GM12878 (cell line): ENCODE data around the gene TMEM229B. TPM values are rescaled to one million over a fixed set of nuclear protein-coding genes. Genes with fewer than 3 reads are reported as not detected.

Experiments used
- ATAC-seq: fragments of 200-7000 bp; cut with Tn5 transposase; 3 replicates; pipeline ENCODE4 v1.9.1; 2020; ENCODE audit warnings: mild to moderate bottlenecking, moderate library complexity
- BruUV-seq: library from RNA; stranded (reverse); fragments of 400-500 nt; replicated peaks from 2 replicates; lab custom pipeline; 2021; lab: Mats Ljungman, UMichigan
- CTCF ChIA-PET: fragments of 300-600 bp; sonication (Branson Sonifier 250); formaldehyde crosslinking; extraction: SDS; loops from one replicate; lab custom pipeline; 2021; ENCODE audit warnings: inconsistent platforms; lab: Yijun Ruan, JAX
- POLR2A ChIA-PET: fragments of 350-600 bp; formaldehyde crosslinking; extraction: SDS; loops from one replicate; lab custom pipeline; 2021; ENCODE audit warnings: inconsistent platforms; lab: Charles Lee
- RAD21 ChIA-PET: fragments of 300-600 bp; sonication (Branson Sonifier 250); formaldehyde crosslinking; loops from one replicate; lab custom pipeline; 2023; ENCODE audit warnings: antibody characterized with exemption; ENCODE audit not compliant: unreplicated experiment; lab: Charles Lee
- SMC1A ChIA-PET: fragments of 300-600 bp; sonication (Branson Sonifier 250); formaldehyde crosslinking; loops from one replicate; lab custom pipeline; 2023; ENCODE audit not compliant: unreplicated experiment, uncharacterized antibody; lab: Charles Lee
- DNase-seq: peaks from one replicate; pipeline ENCODE4 v3.0.0-alpha.2; 2011; ENCODE audit warnings: low read depth, low spot score
- FAIRE-seq: peaks from 3 replicates; lab custom pipeline; 2011; peaks lifted over from hg19 to GRCh38; lab: Jason Lieb, UNC
- H2AFZ ChIP-seq: 2 replicates; pipeline ENCODE4 v1.6.0; 2011; ENCODE audit warnings: low read depth, low read length, control low read depth; ENCODE audit not compliant: control insufficient read depth
- H3K27ac ChIP-seq: 2 replicates; pipeline ENCODE4 v1.5.1; 2011; ENCODE audit warnings: control low read depth; ENCODE audit not compliant: control insufficient read depth, insufficient read depth
- H3K27me3 ChIP-seq, 2 experiments: replicated peaks in 1 of 2; 2 replicates each; pipeline versions ENCODE4 v1.6.0 to v1.6.1; 2011; ENCODE audit warnings: low read length in 1 of 2; ENCODE audit not compliant: control insufficient read depth in 2 of 2, insufficient read depth in 2 of 2
- H3K36me3 ChIP-seq, 2 experiments: 2 replicates each; pipeline ENCODE4 v1.5.1; 2011; ENCODE audit warnings: low read length in 1 of 2; ENCODE audit not compliant: control insufficient read depth in 2 of 2, insufficient read depth in 2 of 2
- H3K4me1 ChIP-seq: 2 replicates; pipeline ENCODE4 v1.6.1; 2011; ENCODE audit warnings: mild to moderate bottlenecking, low read length, moderate library complexity, mixed read lengths; ENCODE audit not compliant: control insufficient read depth, insufficient read depth
- H3K4me2 ChIP-seq: 2 replicates; pipeline ENCODE4 v1.6.0; 2011; ENCODE audit warnings: control low read depth; ENCODE audit not compliant: control insufficient read depth, insufficient read depth
- H3K4me3 ChIP-seq: fragments of 200-600 bp; sonication (generic); 2 replicates; pipeline ENCODE4 v1.5.1; 2016
- H3K79me2 ChIP-seq: 2 replicates; pipeline ENCODE4 v1.6.0; 2011; ENCODE audit warnings: low read length; ENCODE audit not compliant: control insufficient read depth, insufficient read depth
- H3K9ac ChIP-seq: 2 replicates; pipeline ENCODE4 v1.8.0; 2011; ENCODE audit warnings: low read length, control low read depth, mixed read lengths; ENCODE audit not compliant: control insufficient read depth, insufficient read depth
- H3K9me3 ChIP-seq: replicated peaks from 3 replicates; pipeline ENCODE4 v1.5.1; 2011; ENCODE audit warnings: mild to moderate bottlenecking, low read length; ENCODE audit not compliant: control insufficient read depth, insufficient read depth
- H4K20me1 ChIP-seq: 2 replicates; pipeline ENCODE4 v1.6.0; 2011; ENCODE audit not compliant: control insufficient read depth, insufficient read depth
- EP300 ChIP-seq, 2 experiments: fragments of 150-350 bp in 1 of 2; IDR thresholded peaks; 2 replicates each; pipeline ENCODE4 v1.6.1; 2011 to 2012; ENCODE audit warnings: low read depth in 2 of 2, low read length in 2 of 2, borderline replicate concordance in 1 of 2, improper control_type of control experiment in 1 of 2, inconsistent platforms in 1 of 2; ENCODE audit not compliant: control insufficient read depth in 1 of 2
- KDM1A ChIP-seq: fragments of 200-600 bp; sonication (generic); IDR thresholded peaks from 2 replicates; pipeline ENCODE4 v1.6.1; 2016; ENCODE audit warnings: borderline replicate concordance
- MTA3 ChIP-seq: IDR thresholded peaks from 2 replicates; pipeline ENCODE4 v1.6.1; 2012; ENCODE audit warnings: low read length, inconsistent platforms, borderline replicate concordance
- PML ChIP-seq: IDR thresholded peaks from 2 replicates; pipeline ENCODE4 v1.6.1; 2012; ENCODE audit warnings: low read length, inconsistent platforms
- PRDM15 ChIP-seq: fragments of 450-650 bp; formaldehyde crosslinking; IDR thresholded peaks from 2 replicates; pipeline ENCODE4 v1.4.0; 2020; ENCODE audit warnings: mild to moderate bottlenecking, moderate library complexity
- SREBF1 ChIP-seq: IDR thresholded peaks from 2 replicates; pipeline ENCODE4 v1.6.1; 2012; ENCODE audit warnings: mild to moderate bottlenecking, low read length
- ZNF24 ChIP-seq: fragments of 450-650 bp; IDR thresholded peaks from 2 replicates; pipeline ENCODE4 v1.6.1; 2017; ENCODE audit warnings: antibody characterized with exemption, mild to moderate bottlenecking
- WGBS: methylation state at CpG from one replicate; pipeline ENCODE4 v1.1.6; 2016; ENCODE audit warnings: low lambda C conversion rate; ENCODE audit not compliant: insufficient replicate concordance, insufficient coverage; ENCODE audit errors: missing lambda C conversion rate; 5-methylcytosine and 5-hydroxymethylcytosine counted together
- in situ Hi-C: fragments of 300-500 bp; cut with MboI; formaldehyde crosslinking; loops from 9 replicates; pipeline ENCODE4 v1.14.3; 2018; ENCODE audit warnings: mixed read lengths
- intact Hi-C: fragments of 100-400 bp; cut with micrococcal nuclease; formaldehyde crosslinking; loops from one replicate; pipeline ENCODE4 v1.14.2; 2022; ENCODE audit not compliant: unreplicated experiment
- polyA plus RNA-seq, 11 experiments: library from polyadenylated mRNA; depleted of rRNA in 4 of 11; unstranded in 6 of 11; stranded (reverse) in 5 of 11; fragments of >200 nt; fragmentation: Nextera tagmentation in 4 of 11; fragmentation: Illumina TruSeq in 1 of 11; extraction: Ambion mirVana in 4 of 11; extraction: Trizol in 1 of 11; gene quantifications; 1 replicate in 1 of 11; 2 replicates in 10 of 11; pipeline versions ENCODE4 v1.2.1 to v1.2.3, GENCODE V29; 2011 to 2016; ENCODE audit warnings: inconsistent platforms in 2 of 11, missing spikeins in 2 of 11, low read depth in 1 of 11
- total RNA-seq, 4 experiments: library from RNA; depleted of rRNA in 3 of 4; stranded (reverse); fragments of >200 nt in 3 of 4; fragmentation: Illumina TruSeq in 1 of 4; extraction: Trizol in 1 of 4; gene quantifications; 2 replicates each; pipeline versions ENCODE4 v1.2.1 to v1.2.3, GENCODE V29; 2013 to 2021
- TF ChIP-seq, protein P1 (sequence below), 3 experiments: IDR thresholded peaks in 2 of 3; conservative IDR thresholded peaks in 1 of 3; 2 replicates each; pipeline ENCODE4 v1.5.1; 2011; ENCODE audit warnings: low read depth in 3 of 3, low read length in 3 of 3, mild to moderate bottlenecking in 3 of 3, control low read depth in 2 of 3, moderate library complexity in 2 of 3, inconsistent platforms in 1 of 3, mixed read lengths in 1 of 3; ENCODE audit not compliant: control insufficient read depth in 2 of 3, insufficient read depth in 1 of 3; ENCODE audit errors: extremely low read depth in 1 of 3
- TF ChIP-seq, protein P2 (sequence below): IDR thresholded peaks from 2 replicates; pipeline ENCODE4 v1.6.1; 2012; ENCODE audit warnings: mild to moderate bottlenecking, low read depth, low read length

TMEM229B gene
- total and polyA plus RNA-seq, 10 of the 15 experiments (the other 5 are each of a cell fraction or from before 2014, with no cell fraction given): 0.24 to 5.3 (median 1.7) TPM

DNA sequence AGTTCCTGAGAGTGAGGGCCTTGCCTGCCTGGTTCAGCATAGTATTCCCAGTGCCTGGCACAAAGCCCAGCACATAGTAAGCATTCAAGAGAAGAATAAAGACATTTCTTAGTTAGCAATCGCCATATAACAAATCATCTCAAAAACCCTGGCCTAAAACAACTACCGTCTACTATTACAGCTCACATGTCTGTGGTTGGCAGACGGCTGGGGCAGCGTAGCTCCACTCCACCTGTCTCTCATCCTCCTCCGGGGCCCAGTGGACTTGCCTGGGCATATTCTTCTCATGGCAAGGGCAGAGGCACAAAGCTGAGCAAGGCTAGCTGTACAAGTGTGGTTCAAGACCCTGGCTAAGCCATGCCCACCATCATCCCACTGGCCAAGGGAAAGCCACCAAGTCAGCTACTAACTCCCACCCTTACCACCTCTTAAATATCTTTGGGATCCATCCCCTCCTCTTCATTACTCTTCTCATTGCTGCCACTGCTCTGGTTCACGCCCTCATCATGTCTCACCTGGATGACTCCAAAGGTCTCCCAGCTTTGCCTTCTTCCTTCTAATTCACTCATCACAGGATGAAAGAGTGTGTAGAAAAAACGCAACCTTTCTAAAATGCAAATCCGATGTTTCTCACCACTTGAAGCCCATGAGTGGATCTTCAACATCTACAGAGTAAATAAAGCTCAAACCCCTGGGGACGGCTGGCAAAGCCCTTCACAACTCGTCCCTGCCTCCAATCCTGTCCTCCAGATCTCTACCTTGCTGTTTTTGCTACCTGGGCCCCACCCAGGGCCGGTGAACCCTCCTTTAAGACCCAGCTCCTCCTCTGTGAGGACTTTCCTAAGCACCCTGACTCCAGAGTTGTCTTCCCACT lies 10.4 kb downstream of the TMEM229B start:
- ChIA-PET POLR2A (interaction anchor here (0.6 to 1.0 kb wide), 3 partner anchors 9 to 88 kb away, joined by 3 read pairs; no protein-coding TSS in a partner anchor), SMC1A (interaction anchor here (1.5 kb wide), 1 partner anchor 9 kb away, joined by 7 read pairs; no protein-coding TSS in a partner anchor)
- Histone ChIP-seq H3K4me1 (peaks cover 4% of the 10 kb centered on the region), H3K4me3 (no peak overlapping the region), H4K20me1 (no peaks in the 10 kb centered on the region)
- no peak for ATAC-seq
- in situ Hi-C loops: no loop called here
- WGBS: 66% methylated on average over 11 of the region's 11 CpGs
- no TSS peak for BruUV-seq
- no peak for DNase-seq
- TF ChIP-seq MTA3 (no peak), ZNF24 (no peak), SREBF1 (no peak), PRDM15 (CRISPR knock-in tag) (no peak), EP300 (IDR thresholded peaks at IDR 0.05; ENCODE audit: borderline replicate concordance in 1 of 2, control insufficient read depth in 1 of 2, low read depth in 2 of 2, low read length in 2 of 2) (no peak), PML (no peak), KDM1A (no peak)
- TF ChIP-seq, protein P1, sequence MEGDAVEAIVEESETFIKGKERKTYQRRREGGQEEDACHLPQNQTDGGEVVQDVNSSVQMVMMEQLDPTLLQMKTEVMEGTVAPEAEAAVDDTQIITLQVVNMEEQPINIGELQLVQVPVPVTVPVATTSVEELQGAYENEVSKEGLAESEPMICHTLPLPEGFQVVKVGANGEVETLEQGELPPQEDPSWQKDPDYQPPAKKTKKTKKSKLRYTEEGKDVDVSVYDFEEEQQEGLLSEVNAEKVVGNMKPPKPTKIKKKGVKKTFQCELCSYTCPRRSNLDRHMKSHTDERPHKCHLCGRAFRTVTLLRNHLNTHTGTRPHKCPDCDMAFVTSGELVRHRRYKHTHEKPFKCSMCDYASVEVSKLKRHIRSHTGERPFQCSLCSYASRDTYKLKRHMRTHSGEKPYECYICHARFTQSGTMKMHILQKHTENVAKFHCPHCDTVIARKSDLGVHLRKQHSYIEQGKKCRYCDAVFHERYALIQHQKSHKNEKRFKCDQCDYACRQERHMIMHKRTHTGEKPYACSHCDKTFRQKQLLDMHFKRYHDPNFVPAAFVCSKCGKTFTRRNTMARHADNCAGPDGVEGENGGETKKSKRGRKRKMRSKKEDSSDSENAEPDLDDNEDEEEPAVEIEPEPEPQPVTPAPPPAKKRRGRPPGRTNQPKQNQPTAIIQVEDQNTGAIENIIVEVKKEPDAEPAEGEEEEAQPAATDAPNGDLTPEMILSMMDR (IDR thresholded peaks at IDR 0.05 in 2 of 3, conservative IDR thresholded peaks at IDR 0.05 in 1 of 3; ENCODE audit: control insufficient read depth in 2 of 3, extremely low read depth in 1 of 3, insufficient read depth in 1 of 3, low read depth in 3 of 3, low read length in 3 of 3): no peak
- TF ChIP-seq, protein P2, sequence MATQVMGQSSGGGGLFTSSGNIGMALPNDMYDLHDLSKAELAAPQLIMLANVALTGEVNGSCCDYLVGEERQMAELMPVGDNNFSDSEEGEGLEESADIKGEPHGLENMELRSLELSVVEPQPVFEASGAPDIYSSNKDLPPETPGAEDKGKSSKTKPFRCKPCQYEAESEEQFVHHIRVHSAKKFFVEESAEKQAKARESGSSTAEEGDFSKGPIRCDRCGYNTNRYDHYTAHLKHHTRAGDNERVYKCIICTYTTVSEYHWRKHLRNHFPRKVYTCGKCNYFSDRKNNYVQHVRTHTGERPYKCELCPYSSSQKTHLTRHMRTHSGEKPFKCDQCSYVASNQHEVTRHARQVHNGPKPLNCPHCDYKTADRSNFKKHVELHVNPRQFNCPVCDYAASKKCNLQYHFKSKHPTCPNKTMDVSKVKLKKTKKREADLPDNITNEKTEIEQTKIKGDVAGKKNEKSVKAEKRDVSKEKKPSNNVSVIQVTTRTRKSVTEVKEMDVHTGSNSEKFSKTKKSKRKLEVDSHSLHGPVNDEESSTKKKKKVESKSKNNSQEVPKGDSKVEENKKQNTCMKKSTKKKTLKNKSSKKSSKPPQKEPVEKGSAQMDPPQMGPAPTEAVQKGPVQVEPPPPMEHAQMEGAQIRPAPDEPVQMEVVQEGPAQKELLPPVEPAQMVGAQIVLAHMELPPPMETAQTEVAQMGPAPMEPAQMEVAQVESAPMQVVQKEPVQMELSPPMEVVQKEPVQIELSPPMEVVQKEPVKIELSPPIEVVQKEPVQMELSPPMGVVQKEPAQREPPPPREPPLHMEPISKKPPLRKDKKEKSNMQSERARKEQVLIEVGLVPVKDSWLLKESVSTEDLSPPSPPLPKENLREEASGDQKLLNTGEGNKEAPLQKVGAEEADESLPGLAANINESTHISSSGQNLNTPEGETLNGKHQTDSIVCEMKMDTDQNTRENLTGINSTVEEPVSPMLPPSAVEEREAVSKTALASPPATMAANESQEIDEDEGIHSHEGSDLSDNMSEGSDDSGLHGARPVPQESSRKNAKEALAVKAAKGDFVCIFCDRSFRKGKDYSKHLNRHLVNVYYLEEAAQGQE: no peak
- TF ChIP-seq, all 136 proteins: peak for 0
- no peak overlapping the region for H2AFZ ChIP-seq
- no peak overlapping the region for H3K4me2 ChIP-seq
- H3K27me3 ChIP-seq: no peaks in the 10 kb centered on the region
- CTCF ChIA-PET: interaction anchor here (1.3 to 1.4 kb wide), 2 partner anchors 36 to 51 kb away, joined by 3 to 4 read pairs; no protein-coding TSS in a partner anchor
- H3K27ac ChIP-seq: no peak overlapping the region
- H3K36me3 ChIP-seq: no peaks in the 10 kb centered on the region
- RAD21 ChIA-PET: no interaction called here
- FAIRE-seq: no peak
- intact Hi-C loops: no loop called here
- H3K79me2 ChIP-seq: no peaks in the 10 kb centered on the region
- no peak overlapping the region for H3K9ac ChIP-seq
- H3K9me3 ChIP-seq: no peaks in the 10 kb centered on the region
